ENCODE results near the gene MYORG. TPM values are rescaled to one million over a fixed set of nuclear protein-coding genes. Genes with fewer than 3 reads are reported as not detected.

MYORG gene
- polyA plus RNA-seq, 1 experiment = 0.22 TPM

GRCh38 chr9:34328987-34329832 is 47.5 kb downstream of the MYORG start, which contains the start of the genes KIF24 and NUDT2:
TSS of gene KIF24 (minus strand) at chr9:34329268. CDS start at chr9:34311346, 17,922 bp downstream.
TSS of gene NUDT2 (plus strand) at chr9:34329569. CDS start at chr9:34339040, 9,471 bp downstream.
- no peak for TF ChIP-seq CTCF (IDR thresholded peaks at IDR 0.05; ENCODE audit: insufficient read depth, low read depth, low read length)
- Histone ChIP-seq H3K4me3 (ENCODE audit: low read depth, low read length) (peak within 1 kb of the TSS; percentile 91), H3K27me3 (ENCODE audit: control insufficient read depth, insufficient read depth, low read length) (no peaks in the 10 kb centered on the region), H3K36me3 (ENCODE audit: control insufficient read depth, insufficient read depth, low read length) (no peaks in the 10 kb centered on the region)
- ChIA-PET CTCF (no interaction called here), POLR2A (no interaction called here)
- peak; percentile 100 for DNase-seq (ENCODE audit: low read depth)

GRCh38 chr9:34328500-34328986 is 48.2 kb downstream of the MYORG start:
- DNase-seq (ENCODE audit: low read depth) = no peak
- H3K4me3 ChIP-seq (ENCODE audit: low read depth, low read length) = peak overlapping the region; percentile 43
- no peak for TF ChIP-seq CTCF (IDR thresholded peaks at IDR 0.05; ENCODE audit: insufficient read depth, low read depth, low read length)
- POLR2A ChIA-PET = no interaction called here
- CTCF ChIA-PET = interaction anchor here (0.7 to 0.9 kb wide), 3 partner anchors 73 to 286 kb away, joined by 3 read pairs; no protein-coding TSS in a partner anchor
- H3K36me3 ChIP-seq (ENCODE audit: control insufficient read depth, insufficient read depth, low read length) = no peaks in the 10 kb centered on the region
- no peaks in the 10 kb centered on the region for H3K27me3 ChIP-seq (ENCODE audit: control insufficient read depth, insufficient read depth, low read length)

GRCh38 chr9:34326690-34327089 is 50.0 kb downstream of the MYORG start:
- TF ChIP-seq CTCF (IDR thresholded peaks at IDR 0.05; ENCODE audit: insufficient read depth, low read depth, low read length) = no peak
- DNase-seq (ENCODE audit: low read depth) = no peak
- CTCF ChIA-PET = no interaction called here
- POLR2A ChIA-PET = no interaction called here
- H3K36me3 ChIP-seq (ENCODE audit: control insufficient read depth, insufficient read depth, low read length) = no peaks in the 10 kb centered on the region
- no peak overlapping the region for H3K4me3 ChIP-seq (ENCODE audit: low read depth, low read length)
- H3K27me3 ChIP-seq (ENCODE audit: control insufficient read depth, insufficient read depth, low read length) = no peaks in the 10 kb centered on the region

- ChIA-PET POLR2A (no interaction called here), CTCF (no interaction called here)
- H3K27me3 ChIP-seq (ENCODE audit: control insufficient read depth, insufficient read depth, low read length) = no peaks in the 10 kb centered on the region
- TF ChIP-seq CTCF (IDR thresholded peaks at IDR 0.05; ENCODE audit: insufficient read depth, low read depth, low read length) = no peak
- no peak for DNase-seq (ENCODE audit: low read depth)
- H3K4me3 ChIP-seq (ENCODE audit: low read depth, low read length) = no peak overlapping the region
- H3K36me3 ChIP-seq (ENCODE audit: control insufficient read depth, insufficient read depth, low read length) = no peaks in the 10 kb centered on the region
Measured at GRCh38 chr9:34322899-34323591, 53.7 kb downstream of the MYORG start.

- ChIA-PET CTCF (no interaction called here), POLR2A (no interaction called here)
- no peaks in the 10 kb centered on the region for H3K27me3 ChIP-seq (ENCODE audit: control insufficient read depth, insufficient read depth, low read length)
- DNase-seq (ENCODE audit: low read depth) = no peak
- TF ChIP-seq CTCF (IDR thresholded peaks at IDR 0.05; ENCODE audit: insufficient read depth, low read depth, low read length) = no peak
- H3K36me3 ChIP-seq (ENCODE audit: control insufficient read depth, insufficient read depth, low read length) = no peaks in the 10 kb centered on the region
- H3K4me3 ChIP-seq (ENCODE audit: low read depth, low read length) = no peak overlapping the region
Measured at GRCh38 chr9:34321451-34321850, 55.2 kb downstream of the MYORG start.
